NCI-H2081 treated with DMSO at 0.1 percent for 48 hours (cell line): ENCODE data around the gene VANGL1.

Experiments used
- DNase-seq: peaks from one replicate; lab custom pipeline; 2025; lab: John Stamatoyannopoulos, UW

Gene VANGL1

DNA sequence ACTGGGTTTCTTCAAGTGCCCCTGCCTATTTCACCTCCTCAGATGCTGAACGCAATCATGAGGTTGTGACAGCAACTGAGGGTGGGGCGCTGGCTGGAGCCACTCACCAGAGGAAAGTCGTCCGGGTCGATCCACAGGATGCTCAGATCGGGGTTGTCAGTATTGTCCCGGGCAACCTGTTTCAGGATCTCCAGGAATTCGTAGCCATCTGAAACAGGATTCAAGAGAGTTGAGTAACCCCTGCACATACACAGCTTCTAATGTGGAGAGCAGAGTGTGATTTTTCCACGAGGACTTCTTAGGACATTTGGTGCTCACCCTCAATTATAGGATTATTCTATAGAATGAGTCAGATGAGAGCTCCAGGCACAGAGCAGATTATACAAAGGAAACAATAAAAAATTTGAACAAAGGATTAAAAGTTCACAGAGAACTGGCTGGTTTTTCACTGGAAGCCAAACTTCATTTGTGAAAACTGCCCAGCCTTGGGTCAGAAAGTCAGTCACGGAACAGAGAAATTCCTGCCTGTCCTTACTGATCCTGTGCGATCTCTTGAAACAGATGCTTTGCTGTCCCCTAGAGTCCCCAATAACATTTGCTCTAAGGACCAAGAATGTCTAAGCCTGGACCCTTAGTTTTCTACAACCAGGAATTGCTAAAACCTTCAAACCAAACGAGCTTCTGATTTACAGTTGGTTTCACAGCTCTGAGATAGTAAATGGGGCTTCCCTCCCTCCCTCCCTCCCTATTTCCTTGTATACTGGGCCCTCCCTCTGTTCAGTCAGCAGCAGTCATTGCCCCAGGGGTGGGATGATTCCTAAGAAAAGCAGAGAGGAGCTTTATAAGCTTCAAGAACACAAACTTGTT is 63.5 kb downstream of the VANGL1 start:
- no peak for DNase-seq

DNA sequence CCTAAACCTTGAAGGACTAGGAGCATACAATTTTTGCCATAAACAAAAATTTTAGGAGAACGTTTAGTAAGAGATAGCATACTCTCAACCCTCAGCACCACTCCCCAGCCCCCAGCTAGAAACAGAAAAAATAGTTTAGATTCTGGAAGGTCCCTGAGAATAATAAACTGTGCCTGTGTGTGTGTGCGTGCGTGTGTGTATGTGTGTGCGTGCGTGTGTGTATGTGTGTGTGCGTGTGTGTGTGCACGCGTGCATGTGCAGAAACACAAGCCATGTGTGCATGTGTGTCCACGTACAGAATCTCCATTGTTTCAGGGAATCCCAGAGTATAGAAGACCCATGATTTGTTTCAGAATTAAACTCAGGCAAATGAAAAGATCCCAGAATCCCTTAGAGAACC is 64.2 kb downstream of the VANGL1 start:
- no peak for DNase-seq

DNA sequence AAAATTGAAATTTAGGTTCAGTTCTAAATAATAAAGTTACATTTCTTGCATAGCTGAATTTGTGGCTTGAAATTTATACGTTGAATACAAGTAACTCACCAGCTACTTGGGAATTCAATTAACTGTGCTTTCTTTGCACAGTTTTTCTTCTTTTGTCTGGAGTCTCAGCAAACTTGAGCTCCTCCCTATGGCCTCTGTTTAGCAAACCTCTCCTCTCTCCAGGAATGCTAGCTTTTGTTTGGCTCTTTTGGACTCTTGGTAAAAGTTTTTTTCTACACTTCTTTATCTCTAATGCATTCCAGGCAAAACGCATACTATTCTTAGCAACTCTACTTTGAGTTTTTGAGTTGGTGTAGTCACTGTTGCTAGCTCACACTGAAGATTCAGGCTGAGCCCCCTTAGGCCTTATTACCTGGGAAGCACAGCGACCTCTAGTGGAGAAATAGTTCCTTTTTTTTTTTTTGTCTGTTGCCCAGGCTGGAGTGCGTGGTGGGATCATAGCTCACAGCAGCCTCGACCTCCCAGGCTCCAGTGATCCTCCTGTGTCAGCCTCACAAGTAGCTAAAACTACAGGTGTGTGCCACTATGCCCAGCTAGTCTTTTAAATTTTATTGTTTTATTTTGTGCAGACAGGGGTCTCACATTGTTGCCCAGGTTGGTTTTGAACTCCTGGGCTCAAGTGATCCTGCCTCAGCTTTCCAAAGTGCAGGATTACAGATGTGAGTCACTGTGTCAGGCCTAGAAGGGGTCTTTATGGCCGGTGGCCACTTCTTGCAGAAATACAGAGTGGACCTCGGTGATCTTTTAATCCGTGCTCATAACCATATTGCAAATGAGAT is 65.0 kb downstream of the VANGL1 start:
- no peak for DNase-seq

DNA sequence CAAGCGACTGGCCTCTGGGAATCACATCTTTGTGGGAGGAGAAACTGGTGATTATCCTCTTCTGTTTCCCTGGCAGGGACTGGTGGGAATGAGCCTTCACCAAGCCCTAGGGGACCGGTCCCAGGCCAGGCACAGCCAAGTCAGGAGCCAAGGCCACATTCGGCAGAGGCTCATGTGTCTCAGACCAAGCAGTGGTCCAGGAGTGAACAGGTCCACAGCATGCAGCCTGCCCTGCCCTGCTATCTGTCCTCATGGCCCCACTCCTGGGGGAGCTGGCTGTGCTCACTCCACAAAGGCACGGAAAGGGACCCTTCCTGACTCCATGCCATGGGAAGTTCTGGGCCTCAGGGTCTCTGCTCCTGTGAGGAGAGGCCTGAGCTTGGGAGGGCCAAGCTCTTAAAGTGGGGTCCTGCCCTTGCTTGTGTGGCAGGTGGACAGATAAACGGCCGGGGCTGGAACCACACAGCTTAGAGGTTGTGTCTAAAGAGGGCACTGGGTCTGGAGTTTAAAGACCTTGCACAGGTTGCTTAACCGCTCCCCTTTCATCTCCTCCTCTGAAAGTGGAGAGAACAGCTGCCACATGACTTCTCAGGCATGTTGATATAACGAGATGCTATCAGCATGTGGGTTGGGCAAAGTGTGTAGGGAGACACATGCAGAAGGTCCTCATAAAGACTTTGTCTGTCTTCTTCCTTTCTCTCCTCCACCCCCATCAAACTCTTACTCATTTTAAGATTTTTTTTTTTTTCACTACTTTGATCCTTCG is 69.3 kb downstream of the VANGL1 start:
- no peak for DNase-seq

DNA sequence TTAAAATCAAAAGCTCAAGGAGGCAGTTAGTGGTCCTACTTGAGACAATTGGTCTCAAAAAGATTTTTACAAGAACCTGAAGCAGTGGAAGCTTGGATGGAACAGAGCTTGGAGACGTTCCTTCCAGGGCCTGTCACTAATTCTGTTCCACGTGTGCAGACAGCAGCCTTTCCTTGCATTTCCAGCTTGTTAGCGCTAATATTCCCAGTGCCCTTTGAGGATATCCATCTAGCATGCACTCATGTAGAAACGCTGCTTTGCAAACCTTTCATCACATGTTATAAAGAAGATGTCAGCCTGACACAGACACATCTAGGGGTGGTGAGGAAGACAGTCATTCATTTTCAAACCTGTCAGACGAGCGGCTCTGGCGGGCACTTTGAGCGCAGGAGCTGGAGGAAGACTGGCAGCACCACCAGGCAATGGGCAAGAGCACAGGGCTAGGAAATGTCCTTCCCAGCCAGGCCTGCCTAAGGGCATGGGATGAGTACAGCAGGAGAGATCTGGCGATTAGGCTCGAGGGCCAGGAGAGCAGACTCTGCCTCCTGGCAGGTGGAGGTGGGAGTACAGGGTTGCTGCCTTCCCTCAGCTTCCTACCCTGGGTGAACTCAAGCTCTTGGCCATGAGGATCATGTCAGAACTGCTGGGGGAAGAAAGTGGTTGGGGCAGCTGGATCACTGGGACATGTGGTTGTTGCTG is 71.3 kb downstream of the VANGL1 start:
- DNase-seq: no peak

DNA sequence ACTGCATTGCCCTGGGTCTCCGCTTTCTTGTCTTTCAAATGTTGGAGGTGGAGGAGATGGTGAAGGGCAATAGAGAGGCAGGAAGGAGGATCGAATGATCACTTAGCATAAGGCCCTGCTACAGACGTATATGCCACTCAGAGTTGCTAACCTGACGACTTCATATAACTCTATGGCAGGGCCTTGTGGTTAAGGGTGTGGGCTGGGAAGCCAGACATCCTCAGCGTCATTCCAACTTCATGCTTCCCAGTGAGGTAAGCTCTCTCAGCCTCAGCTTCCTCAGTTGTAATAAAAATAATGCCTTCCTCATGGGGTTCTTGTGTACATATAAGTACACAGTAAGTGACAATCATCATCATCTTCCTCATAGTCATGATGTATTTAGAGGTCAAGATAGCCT is 72.1 kb downstream of the VANGL1 start:
- DNase-seq: no peak

DNA sequence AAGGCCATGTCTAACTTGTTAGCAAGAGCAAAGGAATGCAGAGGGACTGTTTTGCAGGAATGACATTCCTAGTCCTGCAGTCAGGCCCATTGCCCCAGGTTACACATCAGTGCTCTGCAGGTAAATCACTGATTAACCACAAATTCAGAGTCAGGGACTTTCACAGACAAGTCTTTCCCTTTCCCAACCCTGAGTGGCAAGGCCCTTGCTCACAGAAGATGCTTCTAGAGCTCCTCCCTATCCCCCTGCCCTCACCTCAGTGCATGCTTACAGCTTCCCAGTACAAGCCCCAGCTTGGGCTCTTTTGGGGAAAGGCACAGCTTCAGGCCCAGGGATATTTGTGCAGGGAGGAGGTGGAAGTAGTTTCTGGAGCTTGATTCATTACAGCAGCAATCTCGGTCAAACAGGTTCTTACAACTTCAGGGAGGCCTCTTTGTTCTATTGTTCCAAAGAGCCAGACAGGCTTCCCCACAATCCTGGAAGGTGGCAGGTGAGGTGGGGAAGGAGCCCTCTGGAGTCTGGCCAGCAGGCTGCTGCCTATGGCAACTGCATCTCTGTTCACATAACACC is 72.9 kb downstream of the VANGL1 start:
- no peak for DNase-seq

DNA sequence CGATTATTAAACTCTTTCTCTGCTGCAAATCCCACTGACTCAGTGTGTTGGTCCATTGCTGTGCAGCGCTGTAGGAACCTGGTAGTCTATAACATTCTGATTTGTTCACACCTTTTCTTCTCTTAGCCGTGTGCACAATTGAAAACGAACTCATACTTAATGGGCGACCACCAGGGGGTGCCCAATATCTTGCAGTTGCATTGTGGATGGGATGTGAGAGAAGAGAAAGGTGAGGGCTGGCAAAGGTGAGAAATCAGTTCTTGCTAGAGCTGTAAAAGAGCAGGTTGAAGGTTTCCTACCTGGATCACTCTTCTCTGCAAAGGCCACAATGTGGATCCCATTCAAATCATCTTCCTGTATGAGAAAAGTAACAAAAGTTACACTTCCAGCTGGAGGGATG is 75.8 kb downstream of the VANGL1 start:
- no peak for DNase-seq

DNA sequence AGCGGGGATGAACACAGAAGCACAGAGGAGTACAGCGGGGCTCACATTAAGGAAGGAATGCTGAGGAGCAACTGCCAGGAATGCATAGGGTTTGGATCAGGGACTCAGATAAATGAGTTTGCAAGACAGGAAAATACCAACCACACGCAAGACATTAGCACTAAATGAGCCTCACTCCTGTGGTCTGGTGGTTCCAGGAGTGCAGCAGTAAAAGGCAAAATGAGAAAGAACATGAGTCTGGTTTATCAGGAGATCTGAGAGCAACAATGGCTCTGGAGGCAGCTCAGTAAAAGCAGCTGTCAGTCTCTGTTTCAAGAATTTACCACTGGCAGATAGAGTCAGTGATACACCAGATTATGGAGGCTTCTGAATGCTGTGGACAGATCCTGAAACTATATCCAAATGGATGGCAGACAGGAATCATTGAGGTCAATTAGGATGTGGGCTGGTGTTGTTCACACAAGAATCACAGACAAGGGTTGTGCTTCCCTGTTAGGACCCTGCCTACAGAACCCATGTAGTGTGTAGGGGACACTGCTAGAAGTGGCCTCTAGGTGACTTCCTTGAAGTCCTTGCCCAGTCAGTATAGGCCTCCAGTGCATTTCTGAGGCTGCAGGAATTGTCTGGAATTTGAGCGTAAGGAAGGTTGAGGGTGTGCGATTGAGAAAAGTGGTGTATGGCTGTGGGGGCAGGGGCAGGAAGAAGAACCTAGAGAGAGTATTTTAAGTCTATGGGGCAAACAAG is 76.4 kb downstream of the VANGL1 start:
- no peak for DNase-seq

DNA sequence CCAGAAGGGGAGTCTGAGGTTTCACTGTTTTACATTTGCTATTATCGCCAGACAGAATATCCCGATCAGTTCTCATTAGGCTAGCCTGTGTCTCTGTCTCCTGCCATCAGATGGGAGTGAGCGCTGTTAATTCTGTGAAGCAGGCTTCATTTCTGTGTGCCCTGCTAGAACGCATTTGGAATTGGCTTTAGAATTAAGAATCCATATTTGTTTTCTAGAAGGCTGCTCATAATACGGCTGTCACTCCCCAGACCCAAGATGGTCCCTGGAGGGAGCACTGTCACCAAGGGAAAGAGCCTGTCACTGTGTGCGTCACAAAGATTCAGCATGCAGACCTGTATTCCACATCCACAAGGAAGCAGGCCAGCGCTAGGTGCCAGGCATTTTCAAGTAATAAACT is 77.5 kb downstream of the VANGL1 start:
- DNase-seq: no peak

DNA sequence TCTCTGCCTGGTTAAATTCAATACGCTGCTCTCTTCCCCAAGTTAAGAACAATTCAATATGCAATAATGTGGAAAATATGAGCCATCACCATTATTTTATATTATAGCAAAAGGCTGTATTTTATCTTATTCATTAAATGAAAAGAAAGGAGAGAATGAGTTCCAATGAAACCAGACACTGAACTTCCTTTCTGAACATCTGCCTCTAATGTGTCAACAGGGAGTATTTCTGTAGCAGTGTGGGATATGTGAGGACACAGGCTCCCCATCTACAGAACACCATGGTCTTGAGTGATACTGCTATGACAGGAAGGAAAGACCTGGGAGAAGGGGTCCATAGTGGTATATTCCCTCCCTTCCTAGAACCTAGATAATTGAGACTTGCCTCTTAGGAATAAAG is 80.5 kb downstream of the VANGL1 start:
- no peak for DNase-seq

DNA sequence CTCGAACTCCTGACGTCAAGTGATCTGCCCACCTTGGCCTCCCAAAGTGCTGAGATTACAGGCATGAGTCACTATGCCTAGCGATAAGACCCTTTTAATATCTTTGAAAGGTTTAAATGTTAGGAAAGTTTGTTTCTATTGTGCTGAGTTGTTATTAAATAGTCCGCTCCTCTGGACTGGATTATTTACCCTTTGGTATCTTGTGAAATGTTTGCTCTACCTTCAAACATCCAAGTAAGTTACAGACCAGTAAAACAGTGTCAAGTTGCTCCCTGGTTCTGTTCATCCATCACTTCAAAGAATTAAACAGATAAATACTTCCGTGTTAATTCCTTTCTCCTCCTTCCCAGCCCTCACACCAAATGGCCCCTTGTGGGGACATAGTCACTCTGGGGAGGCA is 82.0 kb downstream of the VANGL1 start:
- DNase-seq: no peak

DNA sequence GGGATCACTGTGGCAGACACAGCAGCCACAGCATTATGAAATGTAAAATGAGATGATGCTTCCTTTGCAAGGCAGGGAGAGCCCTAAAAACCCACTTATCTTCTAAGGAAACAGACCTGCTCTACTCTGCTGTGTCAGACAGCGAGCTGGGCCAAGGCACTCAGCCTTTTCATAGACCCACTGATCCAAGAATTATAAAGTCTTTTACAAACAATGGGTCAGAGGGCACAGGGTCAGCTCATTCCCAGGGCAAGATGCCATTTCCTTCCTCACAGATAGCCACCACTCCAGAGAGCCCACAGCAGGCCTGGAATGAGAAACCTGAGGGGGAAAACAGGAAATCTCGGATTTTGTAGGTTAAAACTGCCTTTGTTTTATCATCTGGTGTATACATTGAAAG is 83.8 kb downstream of the VANGL1 start:
- DNase-seq: no peak

DNA sequence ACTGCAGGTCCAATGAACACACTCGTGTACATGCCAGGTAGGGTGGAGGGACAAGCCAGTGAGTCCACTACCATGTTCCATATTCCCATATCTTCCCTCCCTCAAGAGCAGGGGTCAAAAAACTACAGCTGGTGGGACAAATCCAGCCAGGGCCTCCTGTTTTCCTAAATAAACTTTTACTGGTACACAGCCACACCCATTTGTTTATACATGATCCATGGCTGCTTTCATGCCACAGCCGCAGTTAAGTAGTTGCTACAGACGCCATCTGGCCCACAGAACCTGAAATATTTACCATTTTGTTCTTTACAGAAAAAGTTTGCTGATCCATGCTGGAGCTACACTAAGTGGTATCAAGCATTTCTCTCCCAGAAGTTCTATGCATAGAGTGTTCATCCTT is 84.4 kb downstream of the VANGL1 start:
- no peak for DNase-seq

DNA sequence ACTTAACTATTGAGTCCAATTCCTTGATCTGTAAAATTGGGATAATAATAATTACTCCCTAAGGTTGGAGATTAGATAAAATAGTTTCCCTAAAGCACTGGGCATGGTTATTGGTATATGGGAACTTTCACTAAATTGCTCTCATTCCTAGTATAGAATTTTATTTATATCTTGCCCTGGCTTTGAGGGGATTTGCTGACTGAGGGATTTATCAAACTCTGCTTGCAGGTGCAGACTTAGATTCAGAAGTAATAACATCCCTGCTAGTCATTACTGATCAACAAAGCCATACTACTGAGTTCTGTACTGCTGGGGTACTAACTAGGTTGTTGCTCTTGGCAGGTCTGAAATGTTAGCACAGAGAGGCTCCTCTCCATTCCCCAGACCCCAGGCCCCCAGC is 84.8 kb downstream of the VANGL1 start:
- no peak for DNase-seq

DNA sequence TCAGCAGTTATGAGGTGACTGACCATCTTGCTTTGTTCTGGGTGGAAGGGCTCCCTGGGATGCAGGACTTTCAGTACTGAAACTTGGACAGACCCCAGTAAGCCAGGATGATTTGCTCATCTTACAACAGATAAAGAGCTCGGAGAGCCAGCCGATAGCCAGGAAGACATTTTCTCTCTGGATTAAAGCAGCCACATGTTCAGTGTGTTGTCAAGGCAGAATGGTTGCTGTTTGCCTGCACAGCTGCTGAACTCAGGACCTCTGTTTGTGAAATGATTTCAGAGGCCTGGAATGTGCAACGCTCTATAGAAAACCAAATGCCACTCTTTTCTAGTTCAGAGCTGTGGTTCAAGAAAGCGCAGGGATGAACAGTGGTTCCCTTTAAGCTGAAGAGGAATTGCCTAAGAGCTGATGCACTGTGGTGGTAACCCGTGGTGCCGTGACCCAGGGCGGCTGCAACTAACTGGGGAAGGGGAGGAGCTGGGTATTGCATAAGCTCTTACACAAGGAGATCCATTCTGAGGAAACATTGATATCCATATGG is 86.0 kb downstream of the VANGL1 start:
- DNase-seq: no peak

DNA sequence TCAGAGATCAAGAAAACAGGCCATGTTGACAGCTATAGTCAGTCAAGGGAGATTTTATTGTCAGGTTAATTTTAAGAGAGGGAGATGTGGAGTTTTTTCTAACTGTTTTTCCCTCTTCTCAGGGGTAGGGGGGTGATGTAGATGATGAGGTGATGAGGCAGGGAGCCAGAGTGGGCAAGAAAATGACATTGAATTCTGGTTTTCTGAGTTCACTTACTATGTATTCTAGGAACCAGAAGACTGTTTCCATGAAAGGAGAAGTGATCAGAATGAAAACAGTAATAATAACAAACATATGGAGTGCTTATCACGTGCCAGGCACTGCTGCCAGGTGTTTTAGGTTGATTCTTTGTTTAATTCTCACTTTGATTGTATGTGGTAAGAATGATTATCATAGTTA is 86.6 kb downstream of the VANGL1 start:
- no peak for DNase-seq

DNA sequence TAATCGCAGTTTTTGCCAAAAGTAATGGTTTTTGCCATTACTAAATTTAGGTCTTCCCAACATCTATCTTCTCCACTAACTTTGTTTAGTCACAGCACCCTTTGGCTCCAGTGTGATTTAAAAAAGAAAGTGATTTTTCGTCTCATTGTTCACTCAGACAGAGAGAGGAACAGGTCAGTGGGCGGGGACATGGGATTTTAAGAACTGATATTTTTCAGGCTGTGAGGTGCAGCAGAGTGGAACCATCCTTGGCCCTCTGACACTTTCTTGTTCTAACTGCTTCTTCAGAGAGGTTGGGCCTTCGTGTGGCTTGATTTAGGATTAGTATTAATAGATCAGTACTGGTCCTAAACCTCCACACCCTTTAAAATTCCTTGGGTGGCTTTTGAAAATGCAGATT is 88.0 kb downstream of the VANGL1 start:
- no peak for DNase-seq

DNA sequence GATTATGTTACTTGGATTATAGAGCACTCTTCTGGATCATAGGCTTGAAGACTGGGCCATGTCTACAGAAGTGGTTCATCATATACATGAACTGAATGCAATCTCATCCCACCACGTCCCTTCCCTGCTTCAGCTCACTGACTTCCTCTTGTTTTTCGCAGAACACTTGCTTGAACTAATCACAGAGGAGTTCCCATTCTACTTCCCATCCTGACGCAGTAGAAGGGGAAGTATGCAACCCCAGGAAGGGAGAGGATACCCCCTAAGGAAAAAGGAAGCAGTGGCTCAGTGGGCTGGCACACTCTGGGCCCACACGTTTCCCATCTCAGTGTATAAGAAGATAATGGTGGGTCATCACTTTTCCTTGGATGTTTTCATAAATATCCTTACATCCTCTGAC is 90.5 kb downstream of the VANGL1 start:
- no peak for DNase-seq

DNA sequence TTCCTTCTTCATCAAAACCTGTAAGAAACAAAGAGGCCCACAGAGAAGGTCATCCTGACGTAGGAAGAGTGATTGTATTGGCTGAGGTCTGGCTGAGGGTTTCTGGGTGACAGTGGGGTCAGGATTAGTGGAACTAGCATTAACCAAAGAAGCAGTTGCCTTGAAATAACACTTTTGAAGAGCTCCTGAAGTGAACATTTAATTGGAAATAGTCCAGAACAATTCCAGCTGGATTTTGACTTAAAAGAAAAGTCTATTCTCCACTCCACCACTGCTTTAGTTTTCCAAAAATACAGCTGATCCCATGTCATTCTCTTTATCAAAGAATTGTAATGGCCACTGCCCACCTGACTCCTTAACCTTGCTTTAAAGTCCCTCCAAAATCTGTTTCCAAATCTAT is 99.0 kb downstream of the VANGL1 start:
- DNase-seq: no peak
